GM12865 (cell line): Measurements from ENCODE around the gene LMAN1L.

Experiments
- DNase-seq: peaks from one replicate; pipeline ENCODE4 v3.0.0; 2010; ENCODE audit warnings: low read depth
- H3K4me3 ChIP-seq: 2 replicates; pipeline ENCODE4 v1.5.1; 2011; ENCODE audit warnings: mild to moderate bottlenecking, low read depth, low read length, control low read depth
- CTCF ChIP-seq: IDR thresholded peaks from 2 replicates; pipeline ENCODE4 v1.5.1; 2011; ENCODE audit warnings: low read length, control low read depth, low read depth, inconsistent platforms; ENCODE audit not compliant: insufficient read depth; ENCODE audit errors: missing control alignments

LMAN1L gene

GRCh38 chr15:74791007-74791406 is 21.6 kb upstream of the LMAN1L start:
- TF ChIP-seq CTCF: no peak
- H3K4me3 ChIP-seq: peak overlapping the region; percentile 98
- DNase-seq: no peak

GRCh38 chr15:74791667-74792066 is 21.0 kb upstream of the LMAN1L start:
- H3K4me3 ChIP-seq: peak overlapping the region; percentile 98
- peak; percentile 44 for DNase-seq
- TF ChIP-seq CTCF: no peak

- no peak for TF ChIP-seq CTCF
- DNase-seq: no peak
- peak overlapping the region; percentile 98 for H3K4me3 ChIP-seq
These were observed 20.2 kb upstream of the LMAN1L start for GRCh38 chr15:74792227-74793016.

GRCh38 chr15:74793135-74794028 is 19.3 kb upstream of the LMAN1L start:
- TF ChIP-seq CTCF: peak; percentile 60
- DNase-seq: peak; percentile 73
- no peak overlapping the region; the same call in 1 of the 2 replicates for H3K4me3 ChIP-seq

- TF ChIP-seq CTCF: no peak
- no peak overlapping the region for H3K4me3 ChIP-seq
- no peak for DNase-seq
These were observed 18.2 kb upstream of the LMAN1L start for GRCh38 chr15:74794248-74794969.

- TF ChIP-seq CTCF: no peak
- H3K4me3 ChIP-seq: no peak overlapping the region
- no peak for DNase-seq
These were observed 17.7 kb upstream of the LMAN1L start for GRCh38 chr15:74794970-74795349.
